Stomach smooth muscle (tissue), 2 donors: ENCODE results near the gene TPM1.

Experiments
- H3K27ac ChIP-seq: one replicate; pipeline ENCODE4 v1.7.0; 2013; ENCODE audit warnings: mild to moderate bottlenecking, low read length, inconsistent platforms
- H3K27me3 ChIP-seq, 2 donors: one replicate each; pipeline ENCODE4 v1.7.0; 2013; ENCODE audit warnings: low read length in 2 of 2; ENCODE audit not compliant: insufficient read depth in 2 of 2, control insufficient read depth in 1 of 2
- H3K36me3 ChIP-seq, 2 donors: one replicate each; pipeline ENCODE4 v1.7.0; 2013; ENCODE audit warnings: low read length in 2 of 2; ENCODE audit not compliant: control insufficient read depth in 2 of 2, insufficient read depth in 2 of 2
- H3K4me1 ChIP-seq: one replicate; pipeline ENCODE4 v1.7.0; 2013; ENCODE audit warnings: low read length; ENCODE audit not compliant: control insufficient read depth, insufficient read depth
- H3K4me3 ChIP-seq, 2 donors: one replicate each; pipeline ENCODE4 v1.7.0; 2013; ENCODE audit warnings: low read length in 2 of 2
- H3K9ac ChIP-seq, 2 donors: one replicate each; pipeline ENCODE4 v1.7.0; 2013; ENCODE audit warnings: low read length in 2 of 2, mild to moderate bottlenecking in 1 of 2
- H3K9me3 ChIP-seq, 2 donors: one replicate each; pipeline ENCODE4 v1.7.0; 2013; ENCODE audit warnings: low read length in 2 of 2; ENCODE audit not compliant: control insufficient read depth in 2 of 2
- donor health status: healthy.
- donor health status: Pancreatic carcinoma.

Gene TPM1

GRCh38 chr15:63018639-63019038 lies 23.9 kb upstream of the TPM1 start:
- H3K4me1 ChIP-seq = peaks cover 6% of the 10 kb centered on the region

GRCh38 chr15:63019511-63020109 lies 22.9 kb upstream of the TPM1 start:
- Histone ChIP-seq H3K4me1 (peaks cover 4% of the 10 kb centered on the region), H3K9me3 (no peaks in the 10 kb centered on the region), H3K9ac (no peak overlapping the region), H3K4me3 (no peak overlapping the region), H3K36me3 (no peaks in the 10 kb centered on the region), H3K27ac (no peak overlapping the region), H3K27me3 (no peaks in the 10 kb centered on the region)

More at GRCh38 chr15:63018639-63019038, 23.9 kb upstream of the TPM1 start:
- Histone ChIP-seq H3K9ac (no peak overlapping the region), H3K36me3 (no peaks in the 10 kb centered on the region), H3K27me3 (no peaks in the 10 kb centered on the region), H3K27ac (no peak overlapping the region), H3K9me3 (no peaks in the 10 kb centered on the region), H3K4me3 (no peak overlapping the region)

GRCh38 chr15:63020128-63020527 lies 22.4 kb upstream of the TPM1 start:
- Histone ChIP-seq H3K4me1 (peaks cover 4% of the 10 kb centered on the region), H3K9ac (no peak overlapping the region), H3K27ac (no peak overlapping the region), H3K36me3 (no peaks in the 10 kb centered on the region), H3K9me3 (no peaks in the 10 kb centered on the region), H3K4me3 (no peak overlapping the region), H3K27me3 (no peaks in the 10 kb centered on the region)

GRCh38 chr15:63020759-63021430 lies 21.7 kb upstream of the TPM1 start:
- Histone ChIP-seq H3K27ac (no peak overlapping the region), H3K9ac (no peak overlapping the region), H3K4me1 (no peaks in the 10 kb centered on the region), H3K36me3 (no peaks in the 10 kb centered on the region), H3K4me3 (no peak overlapping the region), H3K27me3 (no peaks in the 10 kb centered on the region), H3K9me3 (no peaks in the 10 kb centered on the region)

GRCh38 chr15:63022181-63022580 lies 20.4 kb upstream of the TPM1 start:
- Histone ChIP-seq H3K9ac (no peak overlapping the region), H3K4me3 (no peak overlapping the region), H3K4me1 (no peaks in the 10 kb centered on the region), H3K27me3 (no peaks in the 10 kb centered on the region), H3K36me3 (no peaks in the 10 kb centered on the region), H3K9me3 (no peaks in the 10 kb centered on the region), H3K27ac (no peak overlapping the region)

- no peak overlapping the region for H3K27ac ChIP-seq
- no peaks in the 10 kb centered on the region for H3K4me1 ChIP-seq
- no peaks in the 10 kb centered on the region for H3K27me3 ChIP-seq
- no peaks in the 10 kb centered on the region for H3K9me3 ChIP-seq
- no peak overlapping the region for H3K4me3 ChIP-seq
- no peak overlapping the region for H3K9ac ChIP-seq
- H3K36me3 ChIP-seq = no peaks in the 10 kb centered on the region
Measured at GRCh38 chr15:63022663-63023062, 19.9 kb upstream of the TPM1 start.

- Histone ChIP-seq H3K9me3 (no peaks in the 10 kb centered on the region), H3K4me3 (no peak overlapping the region), H3K27ac (no peak overlapping the region), H3K36me3 (no peaks in the 10 kb centered on the region), H3K27me3 (no peaks in the 10 kb centered on the region), H3K9ac (no peak overlapping the region), H3K4me1 (peaks cover under 1% of the 10 kb centered on the region)
Measured at GRCh38 chr15:63023351-63023945, 19.1 kb upstream of the TPM1 start.

GRCh38 chr15:63025460-63025859 lies 17.1 kb upstream of the TPM1 start:
- H3K9me3 ChIP-seq = no peaks in the 10 kb centered on the region
- no peaks in the 10 kb centered on the region for H3K27me3 ChIP-seq
- no peak overlapping the region for H3K9ac ChIP-seq
- no peak overlapping the region for H3K4me3 ChIP-seq
- H3K4me1 ChIP-seq = peaks cover 8% of the 10 kb centered on the region
- H3K36me3 ChIP-seq = no peaks in the 10 kb centered on the region
- H3K27ac ChIP-seq = no peak overlapping the region

- Histone ChIP-seq H3K4me1 (peaks cover 8% of the 10 kb centered on the region), H3K9me3 (no peaks in the 10 kb centered on the region), H3K4me3 (no peak overlapping the region), H3K27me3 (no peaks in the 10 kb centered on the region), H3K36me3 (no peaks in the 10 kb centered on the region), H3K27ac (no peak overlapping the region), H3K9ac (no peak overlapping the region)
Measured at GRCh38 chr15:63027646-63028045, 14.9 kb upstream of the TPM1 start.

GRCh38 chr15:63028442-63029110 lies 14.0 kb upstream of the TPM1 start:
- Histone ChIP-seq H3K4me3 (no peak overlapping the region), H3K36me3 (no peaks in the 10 kb centered on the region), H3K4me1 (peaks cover 8% of the 10 kb centered on the region), H3K27ac (no peak overlapping the region), H3K9me3 (no peaks in the 10 kb centered on the region), H3K9ac (no peak overlapping the region), H3K27me3 (no peaks in the 10 kb centered on the region)
